ENCODE data around the gene CYB561D1.
"Not testable (repeated sequence)": the region's sequence is repeated elsewhere in the genome, so short reads cannot be mapped to it uniquely, and the experiment has no call there.

CYB561D1 gene

DNA sequence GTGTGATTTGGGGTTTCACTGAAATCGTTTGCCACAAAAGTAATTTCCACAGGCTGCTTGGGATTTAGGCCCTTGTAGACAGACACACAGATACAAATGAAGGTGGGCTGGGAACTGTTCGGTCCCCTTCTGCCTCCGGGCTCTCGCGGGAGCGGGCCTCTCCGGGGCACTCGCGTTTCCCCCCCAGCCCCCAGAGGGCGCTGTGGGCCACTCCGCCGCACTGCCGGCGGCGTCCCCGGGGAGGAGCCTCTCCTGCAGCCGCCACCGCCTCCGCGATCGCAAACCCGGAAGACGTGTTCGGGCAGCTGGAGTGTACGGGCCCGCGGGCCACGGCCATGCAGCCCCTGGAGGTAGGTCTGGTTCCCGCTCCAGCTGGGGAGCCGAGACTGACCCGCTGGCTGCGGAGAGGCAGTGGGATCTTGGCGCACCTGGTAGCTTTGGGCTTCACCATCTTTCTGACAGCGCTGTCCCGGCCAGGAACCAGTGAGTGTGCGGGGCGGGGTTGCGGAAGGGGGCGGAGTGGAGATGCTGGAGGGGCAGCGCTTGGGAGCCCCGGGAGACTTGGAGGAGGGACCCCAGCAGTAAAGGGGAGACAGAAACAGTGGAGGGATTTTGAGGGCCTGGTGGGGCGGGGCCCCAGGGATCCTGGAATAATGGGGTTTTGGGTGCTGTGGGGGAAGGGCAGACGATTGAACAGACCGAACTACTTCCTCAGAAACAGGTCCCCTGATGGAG lies at the start of gene CYB561D1:
TSS of gene CYB561D1 (plus strand) at position 290 of the 735 bp plus-strand sequence. CDS start at position 336, 46 bp downstream.
- peak; percentile 91 for DNase-seq
- H3K27me3 Mint-ChIP-seq (ENCODE audit: low read depth, poor library complexity) = no peaks in the 10 kb centered on the region
- peaks cover 49% of the 10 kb centered on the region for H3K4me1 Mint-ChIP-seq
- TF ChIP-seq CTCF (IDR thresholded peaks at IDR 0.05) = peak; percentile 95
- H3K4me3 Mint-ChIP-seq = peak within 1 kb of the TSS; percentile 92
- peak within 1 kb of the TSS; percentile 83 for H3K27ac Mint-ChIP-seq
- peaks cover 7% of the 10 kb centered on the region for H3K36me3 Mint-ChIP-seq (ENCODE audit: low read depth)
- no peaks in the 10 kb centered on the region for H3K9me3 Mint-ChIP-seq

GRCh38 chr1:109444346-109444745 lies 49.5 kb upstream of the CYB561D1 start:
- no peak for TF ChIP-seq CTCF (IDR thresholded peaks at IDR 0.05)
- Mint-ChIP-seq H3K4me3 (no peak overlapping the region), H3K4me1 (no peaks in the 10 kb centered on the region), H3K27me3 (ENCODE audit: low read depth, poor library complexity) (peaks cover 40% of the 10 kb centered on the region), H3K9me3 (no peaks in the 10 kb centered on the region), H3K36me3 (ENCODE audit: low read depth) (no peaks in the 10 kb centered on the region), H3K27ac (no peak overlapping the region)
- DNase-seq = no peak

GRCh38 chr1:109445949-109446695 lies 47.8 kb upstream of the CYB561D1 start:
- not testable (repeated sequence) for H3K27ac Mint-ChIP-seq; H3K9me3 Mint-ChIP-seq; DNase-seq; H3K4me3 Mint-ChIP-seq; H3K4me1 Mint-ChIP-seq; H3K36me3 Mint-ChIP-seq (ENCODE audit: low read depth)
- peaks cover 57% of the 10 kb centered on the region for H3K27me3 Mint-ChIP-seq (ENCODE audit: low read depth, poor library complexity)

DNA sequence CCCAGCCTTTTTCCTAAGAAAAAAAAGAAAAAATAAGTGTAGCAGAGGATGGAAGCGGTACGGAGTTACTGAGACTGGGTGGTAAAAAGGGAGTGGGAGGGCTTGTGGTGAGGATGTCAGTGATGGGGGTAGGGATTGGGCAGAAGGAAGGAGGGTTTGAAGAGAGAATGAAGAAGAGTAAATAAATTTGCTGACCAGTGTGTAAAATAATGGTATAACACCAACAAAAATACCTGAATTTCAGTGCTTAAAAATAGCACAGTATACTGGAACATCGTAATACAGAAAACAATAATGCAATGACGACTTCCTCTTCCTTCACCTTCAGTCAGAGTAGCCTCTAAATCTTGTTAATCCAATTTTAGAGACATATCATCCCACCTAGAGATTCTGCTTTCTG lies 46.4 kb upstream of the CYB561D1 start:
- H3K4me1 Mint-ChIP-seq = no peaks in the 10 kb centered on the region
- H3K9me3 Mint-ChIP-seq = peaks cover 4% of the 10 kb centered on the region
- H3K4me3 Mint-ChIP-seq = no peak overlapping the region
- no peak for DNase-seq
- H3K27ac Mint-ChIP-seq = no peak overlapping the region
- TF ChIP-seq CTCF (IDR thresholded peaks at IDR 0.05) = no peak
- no peaks in the 10 kb centered on the region for H3K36me3 Mint-ChIP-seq (ENCODE audit: low read depth)
- H3K27me3 Mint-ChIP-seq (ENCODE audit: low read depth, poor library complexity) = peaks cover 68% of the 10 kb centered on the region

DNA sequence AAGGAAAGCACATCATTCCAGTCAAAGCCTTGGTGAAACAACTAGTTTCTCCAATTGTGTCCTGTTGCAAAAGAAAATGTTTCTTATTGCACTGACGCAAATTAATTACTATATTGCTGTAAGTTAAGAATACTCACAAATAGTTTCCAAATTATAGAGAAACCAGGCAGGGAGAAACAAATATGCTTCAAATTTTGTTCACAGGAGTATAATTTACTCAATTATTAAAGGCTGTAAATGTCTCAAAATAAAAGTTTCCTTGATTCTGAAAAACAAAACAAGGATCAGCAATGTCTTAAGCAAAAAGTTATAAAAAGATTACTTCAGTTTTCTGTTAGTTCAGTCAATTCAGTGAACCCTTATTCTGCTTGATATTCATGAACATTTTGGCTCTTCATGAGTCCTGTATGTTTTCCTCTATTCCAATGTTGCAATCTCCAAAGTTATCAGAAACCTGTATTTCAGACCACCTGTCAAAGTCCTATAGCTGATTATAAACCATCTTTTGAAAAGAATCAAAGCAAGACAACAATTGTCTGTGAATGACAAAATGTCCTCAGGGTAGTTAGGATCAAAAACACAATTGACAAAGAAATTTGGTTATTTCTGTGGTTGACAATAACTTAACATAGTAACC lies 39.3 kb upstream of the CYB561D1 start:
- Mint-ChIP-seq H3K27me3 (ENCODE audit: low read depth, poor library complexity) (peaks cover 45% of the 10 kb centered on the region), H3K9me3 (peaks cover 51% of the 10 kb centered on the region), H3K36me3 (ENCODE audit: low read depth) (peaks cover 4% of the 10 kb centered on the region), H3K27ac (no peak overlapping the region), H3K4me1 (no peaks in the 10 kb centered on the region), H3K4me3 (no peak overlapping the region)
- no peak for DNase-seq
- TF ChIP-seq CTCF (IDR thresholded peaks at IDR 0.05) = no peak

GRCh38 chr1:109457819-109458218 lies 36.1 kb upstream of the CYB561D1 start:
- no peak for DNase-seq
- Mint-ChIP-seq H3K9me3 (peaks cover 53% of the 10 kb centered on the region), H3K36me3 (ENCODE audit: low read depth) (peaks cover 4% of the 10 kb centered on the region), H3K27ac (no peak overlapping the region), H3K4me1 (no peaks in the 10 kb centered on the region), H3K27me3 (ENCODE audit: low read depth, poor library complexity) (peaks cover 49% of the 10 kb centered on the region), H3K4me3 (no peak overlapping the region)
- TF ChIP-seq CTCF (IDR thresholded peaks at IDR 0.05) = no peak
